Mammary epithelial cell (primary cell): ENCODE measurements around the gene MYBBP1A.

Source experiments
- EZH2 ChIP-seq: IDR thresholded peaks from 2 replicates; pipeline ENCODE4 v1.6.1; 2012; ENCODE audit warnings: low read length, inconsistent platforms, borderline replicate concordance
- TF ChIP-seq, protein P1 (sequence below), 2 donors: IDR thresholded peaks in 1 of 2; conservative IDR thresholded peaks in 1 of 2; 2 replicates each; pipeline ENCODE4 v1.5.1; 2011 to 2012; ENCODE audit warnings: inconsistent platforms in 2 of 2, low read length in 2 of 2, mild to moderate bottlenecking in 2 of 2, control low read depth in 1 of 2, low read depth in 1 of 2; ENCODE audit not compliant: insufficient read depth in 1 of 2; ENCODE audit errors: extremely low read depth in 1 of 2

DNA sequence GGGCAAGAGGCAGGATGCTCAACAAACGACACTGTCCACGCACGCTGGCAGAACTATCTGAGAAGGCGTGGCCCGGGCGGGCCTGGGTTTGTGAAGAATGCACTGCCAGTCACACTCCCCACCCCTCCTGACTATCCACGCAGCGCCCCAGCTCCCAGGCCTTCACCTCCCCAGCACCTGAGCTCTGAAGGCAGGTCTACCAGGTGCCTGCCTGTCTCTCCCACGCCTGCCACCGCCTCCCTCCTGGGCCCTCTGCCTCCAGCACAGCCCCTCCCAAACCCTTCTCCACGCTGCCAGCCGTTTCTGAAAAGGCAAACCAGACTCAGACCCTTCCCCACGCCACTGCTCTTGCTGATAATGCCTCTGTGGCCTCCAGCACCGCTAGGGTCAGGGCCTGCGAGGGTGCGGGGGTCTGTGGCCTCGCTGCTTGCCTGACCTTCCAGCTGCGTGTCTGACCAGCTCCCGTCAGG, 11.6 kb downstream of the MYBBP1A start:
- TF ChIP-seq, protein P1, sequence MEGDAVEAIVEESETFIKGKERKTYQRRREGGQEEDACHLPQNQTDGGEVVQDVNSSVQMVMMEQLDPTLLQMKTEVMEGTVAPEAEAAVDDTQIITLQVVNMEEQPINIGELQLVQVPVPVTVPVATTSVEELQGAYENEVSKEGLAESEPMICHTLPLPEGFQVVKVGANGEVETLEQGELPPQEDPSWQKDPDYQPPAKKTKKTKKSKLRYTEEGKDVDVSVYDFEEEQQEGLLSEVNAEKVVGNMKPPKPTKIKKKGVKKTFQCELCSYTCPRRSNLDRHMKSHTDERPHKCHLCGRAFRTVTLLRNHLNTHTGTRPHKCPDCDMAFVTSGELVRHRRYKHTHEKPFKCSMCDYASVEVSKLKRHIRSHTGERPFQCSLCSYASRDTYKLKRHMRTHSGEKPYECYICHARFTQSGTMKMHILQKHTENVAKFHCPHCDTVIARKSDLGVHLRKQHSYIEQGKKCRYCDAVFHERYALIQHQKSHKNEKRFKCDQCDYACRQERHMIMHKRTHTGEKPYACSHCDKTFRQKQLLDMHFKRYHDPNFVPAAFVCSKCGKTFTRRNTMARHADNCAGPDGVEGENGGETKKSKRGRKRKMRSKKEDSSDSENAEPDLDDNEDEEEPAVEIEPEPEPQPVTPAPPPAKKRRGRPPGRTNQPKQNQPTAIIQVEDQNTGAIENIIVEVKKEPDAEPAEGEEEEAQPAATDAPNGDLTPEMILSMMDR (conservative IDR thresholded peaks at IDR 0.05 in 1 of 2, IDR thresholded peaks at IDR 0.05 in 1 of 2; ENCODE audit: extremely low read depth in 1 of 2, insufficient read depth in 1 of 2, low read depth in 1 of 2, low read length in 2 of 2): no peak
- TF ChIP-seq EZH2: no peak
